Ishikawa (cell line): ENCODE measurements around the gene MED28.

Experiments used
- EP300 ChIP-seq: IDR thresholded peaks from 2 replicates; pipeline ENCODE4 v1.6.1; 2012; ENCODE audit warnings: borderline replicate concordance
- FOXM1 ChIP-seq: IDR thresholded peaks from 2 replicates; pipeline ENCODE4 v1.6.1; 2012; ENCODE audit warnings: low read depth, borderline replicate concordance
- MAX ChIP-seq: IDR thresholded peaks from 2 replicates; pipeline ENCODE4 v1.6.1; 2012
- NFIC ChIP-seq: IDR thresholded peaks from 2 replicates; pipeline ENCODE4 v1.6.1; 2012
- RAD21 ChIP-seq: IDR thresholded peaks from 2 replicates; pipeline ENCODE4 v1.6.1; 2012; ENCODE audit warnings: low read depth
- REST ChIP-seq: IDR thresholded peaks from 2 replicates; pipeline ENCODE4 v1.6.1; 2012; ENCODE audit warnings: low read depth, mild to moderate bottlenecking
- TAF1 ChIP-seq: IDR thresholded peaks from 2 replicates; pipeline ENCODE4 v1.6.1; 2012; ENCODE audit warnings: low read depth, mild to moderate bottlenecking
- TCF12 ChIP-seq: IDR thresholded peaks from 2 replicates; pipeline ENCODE4 v1.6.1; 2012; ENCODE audit warnings: low read depth
- YY1 ChIP-seq: IDR thresholded peaks from 2 replicates; pipeline ENCODE4 v1.6.1; 2012; ENCODE audit warnings: low read depth
- ZBTB7A ChIP-seq: IDR thresholded peaks from 2 replicates; pipeline ENCODE4 v1.6.1; 2012; ENCODE audit warnings: low read depth
- TF ChIP-seq, protein P1 (sequence below): IDR thresholded peaks from 2 replicates; pipeline ENCODE4 v1.6.1; 2012

GRCh38 chr4:17576932-17577664 lies 37.3 kb upstream of the MED28 start, which contains the start of gene LAP3:
- TF ChIP-seq TAF1 = peak; percentile 91; the same call in 1 of the 2 replicates
- no peak for TF ChIP-seq REST
- no peak for TF ChIP-seq EP300
- TF ChIP-seq YY1 = peak; percentile 55; the same call in 1 of the 2 replicates
- peak; percentile 97 for TF ChIP-seq MAX
- TF ChIP-seq, protein P1, sequence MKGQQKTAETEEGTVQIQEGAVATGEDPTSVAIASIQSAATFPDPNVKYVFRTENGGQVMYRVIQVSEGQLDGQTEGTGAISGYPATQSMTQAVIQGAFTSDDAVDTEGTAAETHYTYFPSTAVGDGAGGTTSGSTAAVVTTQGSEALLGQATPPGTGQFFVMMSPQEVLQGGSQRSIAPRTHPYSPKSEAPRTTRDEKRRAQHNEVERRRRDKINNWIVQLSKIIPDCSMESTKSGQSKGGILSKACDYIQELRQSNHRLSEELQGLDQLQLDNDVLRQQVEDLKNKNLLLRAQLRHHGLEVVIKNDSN = peak; percentile 90
- TF ChIP-seq RAD21 = no peak
- TF ChIP-seq FOXM1 = no peak
- no peak for TF ChIP-seq NFIC
- TF ChIP-seq TCF12 = no peak
- TF ChIP-seq ZBTB7A = no peak
